Activated naive CD8-positive, alpha-beta T cell treated with anti-CD3 and anti-CD28 coated beads, Interleukin-2, amount 50 U/mL, for 24 hours (primary cell): ENCODE results near the gene LRRC32.

Experiments
- ATAC-seq: fragments of 150-1000 bp; cut with Tn5 transposase; one replicate; pipeline ENCODE4 v1.10.0; 2021
- DNase-seq: peaks from one replicate; pipeline ENCODE4 v3.0.0; 2021
- H3K27ac Mint-ChIP-seq: one replicate; pipeline ENCODE4 v1.8.0; 2021; ENCODE audit warnings: mild to moderate bottlenecking, mixed read lengths
- H3K27me3 Mint-ChIP-seq: one replicate; pipeline ENCODE4 v1.8.0; 2021; ENCODE audit warnings: mixed read lengths
- H3K36me3 Mint-ChIP-seq: one replicate; pipeline ENCODE4 v1.8.0; 2021; ENCODE audit warnings: low read depth, mixed read lengths
- H3K4me1 Mint-ChIP-seq: one replicate; pipeline ENCODE4 v1.8.0; 2021; ENCODE audit warnings: mixed read lengths
- H3K4me3 Mint-ChIP-seq: one replicate; pipeline ENCODE4 v1.8.0; 2021; ENCODE audit warnings: mild to moderate bottlenecking, moderate library complexity, mixed read lengths
- H3K9me3 Mint-ChIP-seq: one replicate; pipeline ENCODE4 v1.8.0; 2021; ENCODE audit warnings: mixed read lengths

LRRC32 gene

GRCh38 chr11:76657187-76658170 lies 13.1 kb downstream of the LRRC32 start:
- DNase-seq (no peak), ATAC-seq (no peak)
- peaks cover 5% of the 10 kb centered on the region for H3K27me3 Mint-ChIP-seq
- no peak overlapping the region for H3K27ac Mint-ChIP-seq
- no peak overlapping the region for H3K4me3 Mint-ChIP-seq
- no peaks in the 10 kb centered on the region for H3K36me3 Mint-ChIP-seq
- H3K9me3 Mint-ChIP-seq = no peaks in the 10 kb centered on the region
- no peaks in the 10 kb centered on the region for H3K4me1 Mint-ChIP-seq

DNA sequence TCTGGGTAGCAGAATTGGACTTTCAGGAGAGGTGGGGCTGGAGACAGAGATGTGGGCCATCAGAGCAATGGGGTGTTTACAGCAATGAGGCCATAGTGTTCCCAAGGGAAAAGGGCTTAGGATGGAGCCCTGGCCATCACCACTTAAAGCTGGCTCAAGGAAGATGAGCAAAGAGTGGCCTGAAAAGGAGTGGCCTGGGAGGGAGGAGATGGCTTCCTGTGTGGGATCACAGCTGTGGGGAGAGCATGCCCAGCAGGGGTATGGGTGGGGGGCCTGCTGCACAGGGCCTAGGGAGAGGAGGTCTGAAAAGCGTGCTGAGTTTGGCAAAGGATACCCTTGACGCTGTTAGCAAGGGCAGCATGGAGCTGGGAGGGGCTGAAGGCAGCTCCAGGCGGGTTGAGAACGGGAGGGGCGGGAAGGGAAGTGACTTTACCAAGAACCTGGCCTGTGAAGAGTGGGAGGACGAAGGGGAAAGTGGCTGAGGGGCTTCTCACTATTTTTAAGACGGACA lies 13.9 kb downstream of the LRRC32 start:
- no peaks in the 10 kb centered on the region for H3K9me3 Mint-ChIP-seq
- no peaks in the 10 kb centered on the region for H3K36me3 Mint-ChIP-seq
- peak overlapping the region; percentile 35 for H3K27ac Mint-ChIP-seq
- DNase-seq = no peak
- peaks cover 5% of the 10 kb centered on the region for H3K27me3 Mint-ChIP-seq
- no peaks in the 10 kb centered on the region for H3K4me1 Mint-ChIP-seq
- ATAC-seq = no peak
- no peak overlapping the region for H3K4me3 Mint-ChIP-seq

GRCh38 chr11:76656050-76656531 lies 14.5 kb downstream of the LRRC32 start:
- Mint-ChIP-seq H3K4me3 (no peak overlapping the region), H3K27me3 (peaks cover 8% of the 10 kb centered on the region), H3K9me3 (no peaks in the 10 kb centered on the region), H3K27ac (no peak overlapping the region), H3K4me1 (no peaks in the 10 kb centered on the region), H3K36me3 (no peaks in the 10 kb centered on the region)
- DNase-seq (no peak), ATAC-seq (no peak)

GRCh38 chr11:76655501-76656049 lies 15.0 kb downstream of the LRRC32 start:
- Mint-ChIP-seq H3K4me3 (no peak overlapping the region), H3K4me1 (no peaks in the 10 kb centered on the region), H3K27me3 (peaks cover 12% of the 10 kb centered on the region), H3K9me3 (no peaks in the 10 kb centered on the region), H3K27ac (no peak overlapping the region), H3K36me3 (no peaks in the 10 kb centered on the region)
- no peak for DNase-seq
- ATAC-seq = no peak

DNA sequence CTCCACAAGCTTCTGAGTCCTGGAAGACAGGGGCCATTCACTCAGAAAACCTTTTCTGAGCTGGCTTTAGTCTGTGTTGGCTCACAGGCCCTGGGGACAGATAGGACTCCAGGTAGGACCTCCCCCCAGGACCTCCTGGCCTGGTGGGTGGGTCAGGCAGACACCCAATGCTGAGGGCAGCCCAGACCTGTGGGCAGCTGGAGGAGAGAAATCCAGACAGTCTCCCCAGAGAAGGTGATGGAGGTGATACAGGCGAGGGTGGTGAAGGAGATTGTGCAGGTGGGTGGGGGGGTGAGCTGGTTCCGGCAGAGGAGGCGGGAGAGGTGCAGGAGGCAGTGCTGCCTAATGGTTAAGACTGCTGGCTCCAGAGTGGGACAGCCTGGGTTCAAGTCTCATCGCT lies 15.6 kb downstream of the LRRC32 start:
- no peaks in the 10 kb centered on the region for H3K4me1 Mint-ChIP-seq
- H3K4me3 Mint-ChIP-seq = no peak overlapping the region
- ATAC-seq = no peak
- no peaks in the 10 kb centered on the region for H3K9me3 Mint-ChIP-seq
- H3K36me3 Mint-ChIP-seq = no peaks in the 10 kb centered on the region
- no peak overlapping the region for H3K27ac Mint-ChIP-seq
- H3K27me3 Mint-ChIP-seq = peaks cover 14% of the 10 kb centered on the region
- DNase-seq = no peak

DNA sequence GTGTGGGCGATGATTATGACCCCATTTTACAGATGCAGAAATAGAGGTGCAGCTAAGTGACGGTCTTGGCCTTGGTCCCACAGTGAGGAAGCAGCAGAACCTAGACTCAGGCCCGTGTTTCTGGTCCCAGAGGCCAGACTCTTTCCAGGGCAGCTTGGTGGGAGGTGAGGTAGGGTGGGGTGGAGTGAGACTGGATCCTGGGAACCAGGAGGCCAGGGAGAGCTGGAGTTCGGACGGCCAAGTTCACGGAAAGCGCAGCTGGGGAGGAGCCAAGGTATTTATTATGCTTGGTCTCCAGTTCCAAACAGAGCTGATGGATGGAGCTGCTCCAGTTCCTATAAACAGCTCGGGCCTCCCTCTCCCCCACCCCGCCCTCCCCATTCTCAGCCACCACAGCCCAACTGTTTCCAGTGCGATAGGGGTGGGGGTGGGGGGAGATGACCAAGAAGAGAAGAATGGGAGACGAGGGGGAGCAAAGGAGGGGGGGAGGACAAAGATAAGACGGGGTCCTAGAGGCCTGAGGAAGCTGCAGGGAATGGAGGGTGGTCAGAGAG lies 16.2 kb downstream of the LRRC32 start:
- no peaks in the 10 kb centered on the region for H3K9me3 Mint-ChIP-seq
- H3K4me3 Mint-ChIP-seq = no peak overlapping the region
- no peak for DNase-seq
- H3K27ac Mint-ChIP-seq = no peak overlapping the region
- ATAC-seq = no peak
- H3K4me1 Mint-ChIP-seq = no peaks in the 10 kb centered on the region
- H3K27me3 Mint-ChIP-seq = peaks cover 16% of the 10 kb centered on the region
- H3K36me3 Mint-ChIP-seq = no peaks in the 10 kb centered on the region

- H3K27me3 Mint-ChIP-seq = peaks cover 16% of the 10 kb centered on the region
- ATAC-seq = no peak
- no peaks in the 10 kb centered on the region for H3K9me3 Mint-ChIP-seq
- no peak overlapping the region for H3K27ac Mint-ChIP-seq
- H3K4me1 Mint-ChIP-seq = no peaks in the 10 kb centered on the region
- no peak overlapping the region for H3K4me3 Mint-ChIP-seq
- no peak for DNase-seq
- no peaks in the 10 kb centered on the region for H3K36me3 Mint-ChIP-seq
Observed at GRCh38 chr11:76653674-76654284, 16.8 kb downstream of the LRRC32 start.

DNA sequence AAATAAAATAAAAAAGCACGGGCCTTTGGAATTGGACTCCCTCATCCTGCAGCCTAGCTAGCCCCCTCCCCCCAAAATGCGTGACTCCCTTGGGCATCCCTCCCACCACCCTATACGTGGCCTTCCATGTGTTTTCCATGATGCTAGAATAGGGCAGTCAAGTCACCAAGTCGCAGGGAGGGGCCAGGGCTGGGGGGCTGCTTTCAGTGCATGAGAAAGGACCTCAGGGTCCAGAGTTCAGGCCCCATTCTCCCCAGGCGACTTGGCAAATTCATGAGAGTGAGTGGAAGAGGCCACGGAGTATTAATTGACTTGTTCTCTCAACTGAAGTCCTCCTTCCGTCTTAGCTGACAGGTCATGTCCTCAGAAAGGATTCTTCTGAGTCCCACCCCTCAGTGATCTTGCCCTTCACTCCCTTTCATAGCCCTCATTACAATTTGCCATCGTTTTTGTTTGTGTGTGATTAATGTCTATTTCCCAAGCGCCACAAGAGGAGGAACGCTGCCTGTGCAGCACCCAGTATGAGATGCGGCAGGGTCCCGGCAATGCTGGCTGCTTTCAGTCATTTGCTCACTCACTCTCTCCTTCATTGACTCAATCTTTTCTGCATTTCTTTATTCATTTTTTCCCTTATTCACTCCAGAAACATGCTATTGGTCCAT lies 17.4 kb downstream of the LRRC32 start:
- no peak overlapping the region for H3K27ac Mint-ChIP-seq
- peaks cover 17% of the 10 kb centered on the region for H3K27me3 Mint-ChIP-seq
- H3K4me3 Mint-ChIP-seq = no peak overlapping the region
- ATAC-seq = no peak
- no peaks in the 10 kb centered on the region for H3K4me1 Mint-ChIP-seq
- DNase-seq = no peak
- H3K9me3 Mint-ChIP-seq = no peaks in the 10 kb centered on the region
- H3K36me3 Mint-ChIP-seq = no peaks in the 10 kb centered on the region

DNA sequence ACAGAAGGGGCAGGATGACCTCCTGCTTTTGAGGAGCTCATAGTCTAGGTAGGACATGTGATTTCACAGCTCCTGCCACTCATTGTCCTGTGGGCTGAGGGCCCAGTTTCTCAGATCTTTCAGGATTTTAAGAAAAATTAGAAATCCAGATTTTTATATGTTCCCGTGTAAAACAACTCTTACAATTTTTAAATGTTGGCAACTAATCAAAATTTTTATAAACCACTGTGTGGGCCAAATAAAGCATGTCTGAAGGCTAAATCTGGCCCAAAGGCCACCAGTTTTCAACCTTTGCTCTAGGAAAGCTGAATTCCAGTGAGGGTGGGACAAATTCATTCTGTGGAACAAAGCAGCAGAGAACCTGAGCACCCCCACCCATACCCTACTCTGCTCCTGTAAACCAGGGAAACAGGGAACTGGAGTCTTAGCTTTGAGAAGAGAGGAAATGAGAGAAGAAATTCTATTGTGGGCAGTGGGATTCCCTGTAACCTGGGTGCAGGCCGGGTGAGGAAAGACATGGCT lies 20.6 kb downstream of the LRRC32 start:
- ATAC-seq (no peak), DNase-seq (no peak)
- Mint-ChIP-seq H3K27me3 (peaks cover 40% of the 10 kb centered on the region), H3K9me3 (peaks cover 14% of the 10 kb centered on the region), H3K4me1 (peaks cover under 1% of the 10 kb centered on the region), H3K27ac (no peak overlapping the region), H3K4me3 (no peak overlapping the region), H3K36me3 (no peaks in the 10 kb centered on the region)

DNA sequence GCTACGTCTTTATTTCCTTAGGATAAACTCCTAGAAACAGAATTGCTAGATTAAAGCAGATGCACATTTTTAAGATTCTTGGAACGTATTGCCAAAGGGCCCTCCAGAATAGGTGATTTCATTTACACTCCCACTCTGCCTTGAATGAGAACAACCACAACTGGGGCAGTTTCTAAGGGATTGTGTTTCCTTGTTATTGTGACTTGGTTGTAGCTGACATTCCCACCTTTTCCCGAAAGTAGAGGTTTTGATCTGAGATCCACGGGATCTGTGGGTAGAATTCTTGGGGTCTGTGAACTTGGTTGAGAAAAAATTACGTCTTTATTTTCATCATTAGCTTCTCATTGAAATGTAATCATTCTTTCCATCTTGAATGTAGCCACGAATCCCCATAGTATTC lies 21.5 kb downstream of the LRRC32 start:
- ATAC-seq = no peak
- Mint-ChIP-seq H3K27me3 (peaks cover 48% of the 10 kb centered on the region), H3K4me1 (peaks cover 10% of the 10 kb centered on the region), H3K9me3 (peaks cover 14% of the 10 kb centered on the region), H3K36me3 (no peaks in the 10 kb centered on the region), H3K27ac (no peak overlapping the region), H3K4me3 (no peak overlapping the region)
- no peak for DNase-seq

GRCh38 chr11:76648061-76648460 lies 22.5 kb downstream of the LRRC32 start:
- no peak for ATAC-seq
- Mint-ChIP-seq H3K4me3 (no peak overlapping the region), H3K4me1 (peaks cover 19% of the 10 kb centered on the region), H3K36me3 (no peaks in the 10 kb centered on the region), H3K27ac (no peak overlapping the region), H3K9me3 (peaks cover 14% of the 10 kb centered on the region), H3K27me3 (peaks cover 52% of the 10 kb centered on the region)
- no peak for DNase-seq

DNA sequence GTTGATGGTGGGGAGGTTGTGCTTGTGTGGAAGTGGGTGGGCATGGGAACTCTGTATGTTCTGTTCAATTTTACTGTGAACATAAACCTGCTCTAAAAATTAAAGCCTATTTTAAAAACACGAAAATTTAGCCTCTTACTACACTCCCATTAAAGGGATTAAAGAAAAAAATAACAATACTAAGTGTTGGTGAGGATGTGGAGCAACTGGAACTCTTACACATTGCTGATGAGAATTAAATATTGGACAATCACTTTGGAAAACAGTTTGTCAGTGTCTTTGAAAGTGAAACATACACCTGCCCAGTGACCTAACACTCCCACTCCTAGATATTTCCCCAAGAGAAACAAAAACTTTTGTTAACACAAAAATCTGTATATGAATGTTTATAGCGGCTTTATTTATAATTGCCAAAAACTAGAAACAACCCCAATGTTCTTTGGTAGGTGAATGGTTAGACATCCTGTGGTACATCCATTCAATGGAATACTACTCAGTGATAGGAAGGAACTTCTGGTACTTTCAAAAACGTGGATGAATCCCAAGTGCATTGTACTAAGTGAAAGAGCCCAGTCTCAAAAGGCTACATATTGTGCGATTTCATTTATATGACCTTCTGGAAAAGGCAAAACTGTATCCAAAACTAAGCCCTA lies 23.5 kb downstream of the LRRC32 start:
- H3K4me3 Mint-ChIP-seq = no peak overlapping the region
- DNase-seq = no peak
- peaks cover 51% of the 10 kb centered on the region for H3K27me3 Mint-ChIP-seq
- peaks cover 14% of the 10 kb centered on the region for H3K9me3 Mint-ChIP-seq
- no peak for ATAC-seq
- H3K27ac Mint-ChIP-seq = no peak overlapping the region
- H3K36me3 Mint-ChIP-seq = no peaks in the 10 kb centered on the region
- peaks cover 29% of the 10 kb centered on the region for H3K4me1 Mint-ChIP-seq

GRCh38 chr11:76644591-76644990 lies 26.0 kb downstream of the LRRC32 start:
- DNase-seq = no peak
- peaks cover 43% of the 10 kb centered on the region for H3K4me1 Mint-ChIP-seq
- H3K27ac Mint-ChIP-seq = peak overlapping the region; percentile 36
- no peaks in the 10 kb centered on the region for H3K36me3 Mint-ChIP-seq
- H3K27me3 Mint-ChIP-seq = peaks cover 47% of the 10 kb centered on the region
- H3K4me3 Mint-ChIP-seq = peak overlapping the region; percentile 7
- ATAC-seq = no peak
- peaks cover 14% of the 10 kb centered on the region for H3K9me3 Mint-ChIP-seq
